Measurements from ENCODE around the gene APBA2.
"Not testable (repeated sequence)": the region's sequence is repeated elsewhere in the genome, so short reads cannot be mapped to it uniquely, and the experiment has no call there.

APBA2 gene

GRCh38 chr15:29141308-29142128, 255.7 kb downstream of the APBA2 start:
- no peak for DNase-seq

- DNase-seq: no peak
Measured at GRCh38 chr15:29142129-29142747, 256.5 kb downstream of the APBA2 start.

GRCh38 chr15:29143293-29143692, 257.5 kb downstream of the APBA2 start:
- no peak for DNase-seq

DNA sequence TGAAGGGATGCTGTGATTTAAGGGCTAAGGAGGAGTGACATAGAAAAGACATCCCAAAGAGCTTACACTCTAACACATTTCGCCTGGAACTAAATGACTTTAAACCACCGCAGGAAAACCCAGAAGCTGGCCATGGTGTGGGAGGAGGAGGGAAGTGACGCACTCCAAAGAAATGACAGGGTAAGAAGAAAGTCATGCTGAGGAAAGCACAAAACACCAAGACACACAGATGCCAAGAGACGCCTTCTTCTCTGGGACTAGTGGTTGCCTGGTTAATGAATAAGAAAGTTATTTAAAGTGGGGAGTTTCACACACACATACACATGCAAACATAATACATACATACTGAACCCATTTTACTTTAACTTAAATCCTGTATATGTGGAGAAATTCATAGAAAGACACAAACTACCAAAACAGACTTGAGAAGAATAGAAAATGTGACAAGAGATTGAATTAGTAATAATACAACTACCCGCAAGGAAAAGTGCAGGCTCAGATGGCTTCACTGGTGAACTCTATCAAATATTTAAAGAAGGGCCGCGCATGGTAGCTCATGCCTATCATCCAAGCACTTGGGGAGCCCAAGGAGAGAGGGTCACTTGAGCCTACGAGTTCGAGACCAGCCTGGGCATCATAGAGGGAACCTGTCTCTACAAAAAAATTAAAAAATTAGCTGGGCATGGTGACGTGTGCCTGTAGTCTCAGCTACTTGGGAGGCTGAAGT, 258.3 kb downstream of the APBA2 start:
- no peak for DNase-seq

DNA sequence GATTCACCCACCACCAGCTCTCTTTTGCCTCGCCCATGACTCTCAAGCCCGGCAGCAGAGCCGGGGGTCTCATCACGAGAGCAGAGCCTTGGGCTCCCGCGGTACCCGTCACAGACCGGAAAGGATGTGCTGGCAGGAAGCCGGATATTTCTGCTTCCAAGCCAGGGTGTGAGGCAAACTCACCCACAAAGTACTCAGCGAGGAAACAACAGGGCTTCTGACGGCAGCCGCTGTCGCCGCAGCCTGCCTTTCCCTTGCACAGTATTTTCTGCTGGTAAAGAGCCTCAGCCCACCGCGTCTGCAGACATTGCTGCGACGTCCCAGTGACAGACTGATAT, 263.9 kb downstream of the APBA2 start:
- no peak for DNase-seq

DNA sequence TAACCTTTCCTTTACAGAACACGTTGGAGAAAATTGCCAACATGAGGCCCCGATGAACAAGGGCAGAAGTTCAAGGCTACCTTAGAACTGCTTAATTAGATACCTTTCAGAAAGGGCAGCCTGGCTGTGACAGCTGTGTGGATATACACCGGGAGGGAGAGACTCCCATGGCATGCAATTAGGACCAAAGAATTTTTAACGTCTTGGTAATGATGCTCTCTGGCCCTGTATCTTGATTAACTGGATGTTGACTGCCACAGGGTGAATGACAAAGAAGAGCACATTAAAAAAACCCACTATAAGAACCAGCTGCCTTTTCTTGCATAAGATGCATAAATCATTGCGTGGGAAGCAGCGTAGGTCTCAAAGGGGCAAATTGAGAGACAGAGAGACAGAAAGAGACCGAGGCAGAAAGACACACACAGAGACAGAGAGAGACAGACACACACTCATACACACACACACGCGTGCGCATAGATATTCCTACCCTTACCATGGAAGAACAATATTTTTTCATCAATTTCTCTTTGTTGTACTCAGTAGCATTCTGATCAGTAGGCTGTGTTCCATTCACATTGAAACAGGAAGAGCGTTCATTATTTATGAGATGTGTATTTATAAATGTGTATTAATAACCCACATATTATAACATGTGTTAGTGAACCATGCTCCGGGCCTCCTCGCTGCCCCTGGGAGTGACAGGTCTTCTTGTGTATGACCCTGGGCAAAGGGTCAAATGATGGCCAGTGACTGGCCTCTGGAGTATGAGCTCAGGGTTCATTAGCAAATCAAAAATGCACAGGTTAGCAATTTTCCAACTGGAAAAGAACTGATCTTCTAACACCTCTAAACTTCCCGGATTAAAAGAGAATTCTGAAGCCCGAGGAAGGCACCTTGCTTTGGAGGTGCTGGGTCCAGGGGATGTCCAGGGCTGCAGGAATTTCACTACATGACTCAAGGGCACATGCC, 265.0 kb downstream of the APBA2 start:
- no peak for DNase-seq

GRCh38 chr15:29151484-29151857, 265.7 kb downstream of the APBA2 start:
- DNase-seq: no peak

DNA sequence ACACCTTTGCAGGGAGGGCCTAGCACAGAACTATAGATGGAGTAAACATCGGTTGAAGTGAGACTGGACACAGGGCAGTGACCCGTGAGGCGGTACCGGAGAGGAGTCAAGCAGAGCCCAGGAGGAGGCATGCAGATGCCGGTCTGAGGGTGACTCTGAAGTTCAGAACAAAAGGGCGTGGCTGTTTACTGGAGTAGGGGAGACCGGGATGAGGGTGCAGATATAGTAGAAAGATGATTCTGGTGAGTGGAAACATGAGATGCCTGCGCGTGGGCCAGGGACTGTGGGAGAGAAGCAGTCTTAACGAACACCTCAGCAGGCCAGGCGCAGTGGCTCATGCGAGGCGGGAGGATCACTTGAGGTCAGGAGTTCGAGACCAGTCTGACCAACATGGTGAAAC, 270.7 kb downstream of the APBA2 start:
- DNase-seq: no peak

DNA sequence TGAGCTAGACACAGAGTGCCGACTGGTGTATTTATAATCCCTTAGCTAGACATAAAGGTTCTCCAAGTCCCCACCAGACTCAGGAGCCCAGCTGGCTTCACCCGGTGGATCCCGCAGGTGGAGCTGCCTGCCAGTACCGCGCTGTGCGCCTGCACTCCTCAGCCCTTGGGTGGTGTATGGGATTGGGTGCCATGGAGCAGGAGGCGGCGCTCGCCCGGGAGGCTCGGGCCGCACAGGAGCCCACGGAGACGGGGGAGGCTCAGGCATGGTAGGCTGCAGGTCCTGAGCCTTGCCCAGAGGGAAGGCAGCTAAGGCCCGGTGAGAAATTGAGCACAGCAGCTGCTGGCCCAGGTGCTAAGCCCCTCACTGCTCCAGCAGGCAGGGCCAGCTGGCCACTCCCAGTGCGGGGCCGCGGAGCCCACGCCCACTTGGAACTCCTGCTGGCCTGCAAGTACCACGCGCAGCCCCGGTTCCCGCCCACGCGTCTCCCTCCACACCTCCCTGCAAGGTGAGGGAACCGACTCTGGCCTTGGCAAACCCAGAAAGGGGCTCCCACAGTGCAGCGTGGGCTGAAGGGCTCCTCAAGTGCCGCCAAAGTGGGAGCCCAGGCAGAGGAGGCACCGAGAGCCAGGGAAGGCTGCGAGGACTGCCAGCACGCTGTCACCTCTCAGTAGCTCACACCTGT, 274.1 kb downstream of the APBA2 start:
- no peak for DNase-seq

DNA sequence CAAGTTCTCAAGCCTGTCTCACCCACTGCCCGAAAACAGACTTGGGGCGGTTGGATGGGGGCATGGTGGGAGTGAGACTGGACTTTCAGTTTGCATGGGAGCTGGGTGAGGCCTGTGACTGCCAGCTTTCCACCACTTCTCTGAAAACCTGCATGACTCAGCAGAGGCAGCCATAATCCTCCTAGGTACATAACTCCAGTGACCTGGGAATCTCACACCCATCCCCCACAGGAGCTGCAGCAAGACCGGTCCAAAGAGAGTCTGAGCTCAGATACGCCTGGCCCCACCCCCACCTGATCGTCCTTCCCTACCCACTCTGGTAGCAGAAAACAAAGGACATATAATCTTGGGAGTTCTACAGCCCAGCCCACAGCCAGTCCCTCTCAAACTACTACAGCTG, 276.6 kb downstream of the APBA2 start:
- DNase-seq: no peak

DNA sequence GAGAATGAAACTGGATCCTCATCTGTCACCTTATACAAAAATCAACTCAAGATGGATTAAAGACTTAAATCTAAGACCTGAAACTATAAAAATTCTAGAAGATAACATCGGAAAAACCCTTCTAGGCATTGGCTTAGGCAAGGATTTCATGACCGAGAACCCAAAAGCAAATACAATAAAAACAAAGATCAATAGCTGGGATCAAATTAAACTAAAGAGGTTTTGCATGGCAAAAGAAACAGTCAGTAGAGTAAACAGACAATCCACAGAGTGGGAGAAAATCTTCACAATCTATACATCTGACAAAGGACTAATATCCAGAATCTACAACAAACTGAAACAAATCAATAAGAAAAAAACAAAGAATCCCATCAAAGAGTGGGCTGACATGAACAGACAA, 281.3 kb downstream of the APBA2 start:
- DNase-seq: not testable (repeated sequence)

Measured in effector CD8-positive, alpha-beta T cell (primary cell).